HEK293T (cell line): ENCODE results near the gene PRKAA2.

ENCODE experiments used
- ARNT ChIP-seq: fragments of 450-650 bp; IDR thresholded peaks from 2 replicates; pipeline ENCODE4 v1.6.1; 2017; ENCODE audit warnings: mild to moderate bottlenecking
- CTBP1 ChIP-seq: fragments of 450-650 bp; IDR thresholded peaks from 2 replicates; pipeline ENCODE4 v1.6.1; 2016; ENCODE audit warnings: borderline replicate concordance
- ELF4 ChIP-seq: fragments of 450-650 bp; IDR thresholded peaks from 2 replicates; pipeline ENCODE4 v1.6.1; 2017; ENCODE audit warnings: antibody characterized with exemption
- FOXK2 ChIP-seq: fragments of 450-650 bp; IDR thresholded peaks from 2 replicates; pipeline ENCODE4 v1.6.1; 2016; ENCODE audit warnings: mild to moderate bottlenecking
- FOXM1 ChIP-seq: fragments of 450-650 bp; IDR thresholded peaks from 2 replicates; pipeline ENCODE4 v1.6.1; 2017; ENCODE audit warnings: mild to moderate bottlenecking, borderline replicate concordance
- LEF1 ChIP-seq: fragments of 450-650 bp; IDR thresholded peaks from 2 replicates; pipeline ENCODE4 v1.6.1; 2017; ENCODE audit warnings: mild to moderate bottlenecking, borderline replicate concordance
- NFRKB ChIP-seq: fragments of 450-650 bp; IDR thresholded peaks from 2 replicates; pipeline ENCODE4 v1.6.1; 2016; ENCODE audit warnings: mild to moderate bottlenecking, moderate library complexity
- PKNOX1 ChIP-seq: fragments of 450-650 bp; IDR thresholded peaks from 2 replicates; pipeline ENCODE4 v1.6.1; 2016
- SP1 ChIP-seq: fragments of 450-650 bp; IDR thresholded peaks from 2 replicates; pipeline ENCODE4 v1.6.1; 2017
- SUZ12 ChIP-seq: fragments of 450-650 bp; IDR thresholded peaks from 2 replicates; pipeline ENCODE4 v1.6.1; 2016; ENCODE audit warnings: mild to moderate bottlenecking
- TARDBP ChIP-seq: fragments of 450-650 bp; IDR thresholded peaks from 2 replicates; pipeline ENCODE4 v1.6.1; 2016
- ZNF384 ChIP-seq: fragments of 450-650 bp; IDR thresholded peaks from 2 replicates; pipeline ENCODE4 v1.6.1; 2016

- TF ChIP-seq FOXK2 (no peak), FOXM1 (no peak), SP1 (no peak), ZNF384 (no peak), ELF4 (no peak), NFRKB (no peak), TARDBP (no peak), CTBP1 (no peak), PKNOX1 (peak; percentile 81), ARNT (no peak), LEF1 (no peak), SUZ12 (no peak)
Measured at GRCh38 chr1:56627636-56628039, 17.5 kb upstream of the PRKAA2 start.
